K562 (cell line): ENCODE measurements around the gene TRMT1. TPM values are rescaled to one million over a fixed set of nuclear protein-coding genes. Genes with fewer than 3 reads are reported as not detected.

Experiments used
- ATF4 ChIP-seq: fragments of 450-650 bp; formaldehyde crosslinking; IDR thresholded peaks from 2 replicates; pipeline ENCODE4 v1.4.0; 2022; ENCODE audit warnings: mild to moderate bottlenecking, moderate library complexity
- BCOR ChIP-seq: fragments of 450-650 bp; IDR thresholded peaks from 2 replicates; pipeline ENCODE4 v1.6.1; 2016
- CXXC5 ChIP-seq: fragments of 250-450 bp; sonication (Bioruptor Pico); IDR thresholded peaks from 2 replicates; pipeline ENCODE4 v1.8.0; 2022; ENCODE audit warnings: inconsistent platforms, mild to moderate bottlenecking, moderate library complexity
- DEAF1 ChIP-seq: fragments of 450-650 bp; formaldehyde crosslinking; IDR thresholded peaks from 2 replicates; pipeline ENCODE4 v1.4.0; 2020; ENCODE audit warnings: mild to moderate bottlenecking, moderate library complexity
- ETS1 ChIP-seq: conservative IDR thresholded peaks from 2 replicates; pipeline ENCODE4 v1.6.1; 2011; ENCODE audit warnings: low read depth, mild to moderate bottlenecking, low read length; ENCODE audit not compliant: control insufficient read depth
- FIP1L1 ChIP-seq: fragments of 200-400 bp; formaldehyde crosslinking; IDR thresholded peaks from 2 replicates; pipeline ENCODE4 v1.6.1; 2018; ENCODE audit warnings: mild to moderate bottlenecking, low read depth, low read length; ENCODE audit not compliant: poor library complexity, severe bottlenecking
- FOXP1 ChIP-seq: sonication (generic); formaldehyde crosslinking; IDR thresholded peaks from 2 replicates; pipeline ENCODE4 v1.8.0; 2022; ENCODE audit warnings: mild to moderate bottlenecking, missing genetic modification reagents
- IRF2 ChIP-seq: sonication (generic); formaldehyde crosslinking; IDR thresholded peaks from 2 replicates; pipeline ENCODE4 v1.8.1; 2022; ENCODE audit warnings: mild to moderate bottlenecking, missing genetic modification reagents
- MAFF ChIP-seq: IDR thresholded peaks from 2 replicates; pipeline ENCODE4 v1.6.1; 2012; ENCODE audit warnings: low read length, improper control_type of control experiment
- NFE2L1 ChIP-seq: fragments of 450-650 bp; IDR thresholded peaks from 2 replicates; pipeline ENCODE4 v1.6.1; 2016; ENCODE audit warnings: missing genetic modification characterization, low read depth, mild to moderate bottlenecking, missing compliant biosample characterization, moderate library complexity, borderline replicate concordance
- NKRF ChIP-seq: fragments of 450-650 bp; IDR thresholded peaks from 2 replicates; pipeline ENCODE4 v1.6.1; 2016; ENCODE audit warnings: borderline replicate concordance
- PYGO2 ChIP-seq: fragments of 450-650 bp; IDR thresholded peaks from 2 replicates; pipeline ENCODE4 v1.6.1; 2016; ENCODE audit warnings: mild to moderate bottlenecking, missing genetic modification characterization, moderate library complexity, missing compliant biosample characterization
- SRF ChIP-seq, 2 experiments: fragments of 250-450, 450-650 bp in 1 of 2; sonication (Bioruptor Pico) in 1 of 2; sonication (generic) in 1 of 2; formaldehyde crosslinking; IDR thresholded peaks; 2 replicates each; pipeline versions ENCODE4 v1.5.0 to v1.5.1; 2020 to 2022; ENCODE audit warnings: mild to moderate bottlenecking in 1 of 2, missing genetic modification reagents in 1 of 2
- TCF7L2 ChIP-seq: fragments of 150-350 bp; IDR thresholded peaks from 2 replicates; pipeline ENCODE4 v1.6.1; 2016; ENCODE audit warnings: low read depth, mild to moderate bottlenecking, low read length, moderate library complexity
- TEAD2 ChIP-seq: fragments of 450-650 bp; IDR thresholded peaks from 2 replicates; pipeline ENCODE4 v1.6.1; 2016; ENCODE audit warnings: missing genetic modification characterization, control low read depth, missing compliant biosample characterization
- THRAP3 ChIP-seq: fragments of 450-650 bp; IDR thresholded peaks from 2 replicates; pipeline ENCODE4 v1.6.1; 2016; ENCODE audit warnings: mild to moderate bottlenecking, inconsistent platforms, borderline replicate concordance
- ZBED1 ChIP-seq: IDR thresholded peaks from 2 replicates; pipeline ENCODE4 v1.6.1; 2014
- ZKSCAN1 ChIP-seq: fragments of 150-350 bp; IDR thresholded peaks from 2 replicates; pipeline ENCODE4 v1.6.1; 2016; ENCODE audit warnings: low read depth, low read length
- ZNF740 ChIP-seq, 3 experiments: fragments of 200-800 bp in 1 of 3; sonication (Bioruptor generic) in 1 of 3; sonication (generic) in 1 of 3; formaldehyde crosslinking in 1 of 3; IDR thresholded peaks; 2 replicates each; pipeline versions ENCODE4 v1.6.1 to v1.8.0; 2016 to 2022; ENCODE audit warnings: mild to moderate bottlenecking in 2 of 3, missing compliant biosample characterization in 2 of 3, missing genetic modification characterization in 2 of 3, missing genetic modification reagents in 1 of 3
- polyA plus RNA-seq, 8 experiments: library from polyadenylated mRNA; depleted of rRNA in 4 of 8; stranded (reverse) in 5 of 8; unstranded in 3 of 8; fragments of >200 nt; fragmentation: Nextera tagmentation in 2 of 8; fragmentation: Illumina TruSeq in 1 of 8; extraction: Ambion mirVana in 2 of 8; extraction: Trizol in 1 of 8; gene quantifications; 2 replicates each; pipeline versions ENCODE4 v1.2.1 to v1.2.3, GENCODE V29; 2011 to 2014; ENCODE audit warnings: inconsistent platforms in 1 of 8, missing spikeins in 1 of 8
- total RNA-seq, 7 experiments: library from RNA; depleted of rRNA in 6 of 7; stranded (reverse); fragments of >200 nt in 6 of 7; fragmentation: Illumina TruSeq in 2 of 7; extraction: Trizol in 2 of 7; gene quantifications; 2 replicates each; pipeline versions ENCODE4 v1.2.1 to v1.2.3, GENCODE V29; 2011 to 2021; ENCODE audit warnings: low replicate concordance in 1 of 7

TRMT1 gene
- total and polyA plus RNA-seq, 9 of the 15 experiments (the other 6 are each of a cell fraction or from before 2014, with no cell fraction given), result 5.8 to 158 (median 54.3) TPM

- TF ChIP-seq TEAD2, result no peak
- 0 out of 2 replicates have a peak, but pooled peaks have one; percentile 25 for TF ChIP-seq PYGO2
- no peak for TF ChIP-seq MAFF
- TF ChIP-seq ZBED1, result peak; percentile 93
- peak; percentile 95 for TF ChIP-seq ETS1
- TF ChIP-seq FIP1L1, result peak; percentile 93
- no peak for TF ChIP-seq NFE2L1 (tag)
- TF ChIP-seq ATF4 (CRISPR knock-in tag), result peak; percentile 21; the same call in 1 of the 2 replicates
- TF ChIP-seq SRF (CRISPR knock-in tag; IDR thresholded peaks at IDR 0.05), result peak in 1 of 2 experiments; percentile 81; a peak in 2 of 4 replicates
- TF ChIP-seq FOXP1, result 0 out of 2 replicates have a peak, but pooled peaks have one; percentile 41
- no peak for TF ChIP-seq THRAP3
- TF ChIP-seq ZKSCAN1, result peak; percentile 34; the same call in 1 of the 2 replicates
- 0 out of 2 replicates have a peak, but pooled peaks have one; percentile 24 for TF ChIP-seq DEAF1
- peak; percentile 55; the same call in 1 of the 2 replicates for TF ChIP-seq ZNF740 (CRISPR knock-in tag; IDR thresholded peaks at IDR 0.05)
- TF ChIP-seq ZNF740 (tag; IDR thresholded peaks at IDR 0.05), result peak in 1 of 2 experiments; percentile 62; a peak in 1 of 4 replicates
- peak; percentile 82 for TF ChIP-seq BCOR
- peak; percentile 45; the same call in 1 of the 2 replicates for TF ChIP-seq NKRF
- TF ChIP-seq IRF2, result no peak
- TF ChIP-seq TCF7L2, result peak; percentile 51; the same call in 1 of the 2 replicates
- TF ChIP-seq CXXC5, result peak; percentile 100
Measured at GRCh38 chr19:13102666-13103580, 13.6 kb downstream of the TRMT1 start, which contains the start of gene LYL1 (continued).
